Endothelial cell of umbilical vein (primary cell): ENCODE measurements around the gene ZNF778.

Experiments used
- EZH2 ChIP-seq: IDR thresholded peaks from 2 replicates; pipeline ENCODE4 v1.6.1; 2012; ENCODE audit warnings: borderline replicate concordance, low read depth, mild to moderate bottlenecking, moderate library complexity, low read length, inconsistent platforms; ENCODE audit not compliant: severe bottlenecking
- FOS ChIP-seq: IDR thresholded peaks from 2 replicates; pipeline ENCODE4 v1.6.1; 2011; ENCODE audit warnings: mild to moderate bottlenecking, low read length, moderate library complexity, borderline replicate concordance; ENCODE audit not compliant: insufficient read depth
- GATA2 ChIP-seq: IDR thresholded peaks from 2 replicates; pipeline ENCODE4 v1.7.0; 2011; ENCODE audit warnings: low read depth, mild to moderate bottlenecking, moderate library complexity, mixed read lengths, low read length; ENCODE audit not compliant: insufficient read length, insufficient read depth
- JUN ChIP-seq: IDR thresholded peaks from 2 replicates; pipeline ENCODE4 v1.6.1; 2011; ENCODE audit warnings: borderline replicate concordance, low read depth; ENCODE audit not compliant: insufficient read length, insufficient read depth
- MAX ChIP-seq: IDR thresholded peaks from 2 replicates; pipeline ENCODE4 v1.6.1; 2011; ENCODE audit not compliant: insufficient read depth, insufficient read length
- POLR2A ChIP-seq: IDR thresholded peaks from 2 replicates; pipeline ENCODE4 v1.6.1; 2012; ENCODE audit warnings: low read depth, mild to moderate bottlenecking, control low read depth, low read length
- POLR2AphosphoS5 ChIP-seq: IDR thresholded peaks from 2 replicates; pipeline ENCODE4 v1.6.1; 2012; ENCODE audit warnings: low read depth, mild to moderate bottlenecking, control low read depth, low read length, moderate library complexity; ENCODE audit not compliant: insufficient read depth
- TF ChIP-seq, protein P1 (sequence below), 2 donors: IDR thresholded peaks; 1 replicate in 1 of 2; 2 replicates in 1 of 2; pipeline ENCODE4 v1.5.1; 2011; ENCODE audit warnings: low read length in 2 of 2, mild to moderate bottlenecking in 2 of 2, moderate library complexity in 2 of 2, control low read depth in 1 of 2, inconsistent platforms in 1 of 2, low read depth in 1 of 2; ENCODE audit not compliant: insufficient read depth in 1 of 2; ENCODE audit errors: extremely low read depth in 1 of 2

DNA sequence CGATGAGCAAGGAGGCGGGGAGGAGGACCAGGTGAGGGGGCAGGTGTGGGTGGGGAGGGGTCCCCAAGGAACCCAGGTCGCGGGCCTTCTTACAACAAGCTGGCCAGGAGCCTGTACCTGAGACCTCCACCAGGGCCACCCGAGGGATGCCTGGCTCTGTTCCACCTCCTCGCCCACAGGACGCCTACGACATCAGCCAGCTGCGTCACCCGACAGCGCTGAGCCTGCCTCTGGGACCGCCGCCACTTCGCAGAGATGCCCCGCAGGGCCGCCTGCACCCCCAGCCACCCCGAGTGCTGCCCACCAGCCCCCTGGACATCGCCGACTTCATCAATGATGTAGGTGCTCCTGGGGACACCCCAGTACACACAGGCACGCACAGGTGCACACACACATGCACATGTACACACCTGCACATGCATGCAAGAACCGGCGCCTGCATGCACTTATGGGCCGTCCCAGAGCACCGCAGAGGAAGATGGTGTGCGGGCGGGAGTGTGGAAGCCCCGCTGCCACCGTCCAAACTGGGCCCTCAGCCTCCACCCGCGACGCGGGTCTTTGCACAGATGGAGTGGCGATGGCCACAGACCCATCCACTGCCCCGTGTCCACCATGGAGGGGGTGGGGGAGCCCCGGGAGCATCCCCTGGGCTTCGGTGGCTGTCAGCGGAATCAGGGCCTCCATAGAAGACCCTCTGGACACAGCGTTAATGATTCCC, 23.8 kb upstream of the ZNF778 start:
- TF ChIP-seq, protein P1, sequence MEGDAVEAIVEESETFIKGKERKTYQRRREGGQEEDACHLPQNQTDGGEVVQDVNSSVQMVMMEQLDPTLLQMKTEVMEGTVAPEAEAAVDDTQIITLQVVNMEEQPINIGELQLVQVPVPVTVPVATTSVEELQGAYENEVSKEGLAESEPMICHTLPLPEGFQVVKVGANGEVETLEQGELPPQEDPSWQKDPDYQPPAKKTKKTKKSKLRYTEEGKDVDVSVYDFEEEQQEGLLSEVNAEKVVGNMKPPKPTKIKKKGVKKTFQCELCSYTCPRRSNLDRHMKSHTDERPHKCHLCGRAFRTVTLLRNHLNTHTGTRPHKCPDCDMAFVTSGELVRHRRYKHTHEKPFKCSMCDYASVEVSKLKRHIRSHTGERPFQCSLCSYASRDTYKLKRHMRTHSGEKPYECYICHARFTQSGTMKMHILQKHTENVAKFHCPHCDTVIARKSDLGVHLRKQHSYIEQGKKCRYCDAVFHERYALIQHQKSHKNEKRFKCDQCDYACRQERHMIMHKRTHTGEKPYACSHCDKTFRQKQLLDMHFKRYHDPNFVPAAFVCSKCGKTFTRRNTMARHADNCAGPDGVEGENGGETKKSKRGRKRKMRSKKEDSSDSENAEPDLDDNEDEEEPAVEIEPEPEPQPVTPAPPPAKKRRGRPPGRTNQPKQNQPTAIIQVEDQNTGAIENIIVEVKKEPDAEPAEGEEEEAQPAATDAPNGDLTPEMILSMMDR (IDR thresholded peaks at IDR 0.05; ENCODE audit: extremely low read depth in 1 of 2, insufficient read depth in 1 of 2, low read depth in 1 of 2, low read length in 2 of 2): no peak
- TF ChIP-seq POLR2AphosphoS5 (no peak), JUN (no peak), EZH2 (no peak), POLR2A (no peak), MAX (no peak), FOS (no peak), GATA2 (no peak)
